GM19099 (cell line): ENCODE measurements around the gene NECTIN2.

Experiments used
- POLR2A ChIP-seq: IDR thresholded peaks from 3 replicates; pipeline ENCODE4 v1.6.1; 2011; ENCODE audit warnings: low read depth; ENCODE audit not compliant: insufficient read length; ENCODE audit errors: extremely low read depth

Gene NECTIN2

DNA sequence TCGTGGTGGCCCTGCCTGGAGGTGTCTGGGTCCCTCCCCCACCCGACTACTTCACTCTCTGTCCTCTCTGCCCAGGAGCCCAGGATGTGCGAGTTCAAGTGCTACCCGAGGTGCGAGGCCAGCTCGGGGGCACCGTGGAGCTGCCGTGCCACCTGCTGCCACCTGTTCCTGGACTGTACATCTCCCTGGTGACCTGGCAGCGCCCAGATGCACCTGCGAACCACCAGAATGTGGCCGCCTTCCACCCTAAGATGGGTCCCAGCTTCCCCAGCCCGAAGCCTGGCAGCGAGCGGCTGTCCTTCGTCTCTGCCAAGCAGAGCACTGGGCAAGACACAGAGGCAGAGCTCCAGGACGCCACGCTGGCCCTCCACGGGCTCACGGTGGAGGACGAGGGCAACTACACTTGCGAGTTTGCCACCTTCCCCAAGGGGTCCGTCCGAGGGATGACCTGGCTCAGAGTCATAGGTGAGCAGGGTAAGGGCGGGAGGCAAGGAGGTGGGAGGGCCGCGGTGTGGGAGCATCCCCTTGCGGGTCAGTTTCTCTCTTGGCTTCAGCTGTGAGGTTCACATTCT, 19.2 kb downstream of the NECTIN2 start:
- TF ChIP-seq POLR2A = no peak

DNA sequence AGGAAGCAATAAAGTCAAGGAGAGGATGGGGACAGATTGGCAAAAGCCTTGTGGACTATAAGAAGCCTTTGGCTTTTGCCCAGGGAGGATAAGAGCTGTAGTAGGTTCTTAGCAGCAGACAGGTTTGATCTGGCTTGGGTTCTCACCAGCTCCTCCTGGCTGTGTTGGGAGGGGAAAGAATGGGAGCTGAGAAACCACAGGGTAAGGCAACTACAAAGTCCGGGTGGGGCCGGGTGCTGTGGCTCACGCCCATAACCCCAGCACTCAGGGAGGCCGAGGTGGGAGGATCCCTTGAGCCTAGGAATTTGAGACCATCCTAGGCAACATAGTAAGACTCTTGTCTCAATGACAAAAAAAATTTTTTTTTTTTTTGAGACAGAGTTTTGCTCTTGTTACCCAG, 20.6 kb downstream of the NECTIN2 start:
- no peak for TF ChIP-seq POLR2A

DNA sequence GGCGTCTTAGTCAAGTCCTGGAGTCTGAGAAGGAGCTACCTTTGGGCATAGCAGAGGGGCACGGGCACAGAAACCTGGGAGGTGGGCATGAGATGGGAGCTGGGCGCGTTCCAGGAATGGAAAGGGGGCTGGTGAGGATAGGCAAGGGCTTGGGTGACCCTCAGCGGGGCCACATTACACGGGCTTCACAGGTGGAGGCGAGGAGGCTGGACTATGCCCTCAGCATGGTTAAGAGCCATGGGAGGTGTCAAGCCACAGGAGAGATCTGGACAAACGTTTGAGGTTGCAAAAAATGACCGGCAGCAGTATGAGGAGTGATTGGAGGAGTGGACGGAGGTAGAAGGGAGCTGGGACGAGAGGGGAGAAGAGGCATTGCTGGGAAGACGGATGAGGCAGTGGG, 21.5 kb downstream of the NECTIN2 start:
- TF ChIP-seq POLR2A = no peak

DNA sequence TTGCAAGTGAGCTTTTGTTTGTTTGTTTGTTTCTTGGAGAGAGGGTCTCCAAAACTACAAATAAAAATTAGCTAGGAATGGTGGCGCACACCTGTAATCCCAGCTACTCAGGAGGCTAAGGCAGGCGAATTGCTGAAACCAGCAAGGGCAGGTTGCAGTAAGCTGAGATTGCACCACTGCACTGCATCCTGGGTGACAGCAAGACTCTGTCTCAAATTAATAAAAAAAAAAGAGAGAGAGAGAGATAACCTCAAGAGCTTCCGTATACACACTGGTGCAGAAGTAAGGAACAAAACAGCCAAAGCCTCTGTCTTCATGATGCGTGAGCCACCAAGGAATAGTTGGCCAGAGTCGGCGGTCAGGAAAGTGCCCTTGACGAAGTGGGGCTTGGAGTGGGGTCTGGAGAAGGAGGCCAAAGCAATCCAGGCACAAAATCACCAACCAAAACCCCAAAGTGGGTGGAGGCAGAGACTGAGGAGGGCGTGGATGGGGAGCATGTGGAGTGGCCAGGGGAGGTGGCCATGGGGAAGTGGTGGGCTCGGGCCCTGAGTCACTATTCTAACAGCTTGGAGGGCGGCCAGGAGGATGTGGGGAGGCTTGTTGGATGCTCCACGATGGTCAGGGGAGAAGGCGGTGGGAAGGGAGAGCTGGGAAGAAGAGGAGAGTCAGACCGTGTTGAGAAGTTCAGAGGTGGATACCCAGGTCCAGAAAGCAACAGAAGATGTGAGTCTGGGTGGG, 23.8 kb downstream of the NECTIN2 start:
- TF ChIP-seq POLR2A = no peak

DNA sequence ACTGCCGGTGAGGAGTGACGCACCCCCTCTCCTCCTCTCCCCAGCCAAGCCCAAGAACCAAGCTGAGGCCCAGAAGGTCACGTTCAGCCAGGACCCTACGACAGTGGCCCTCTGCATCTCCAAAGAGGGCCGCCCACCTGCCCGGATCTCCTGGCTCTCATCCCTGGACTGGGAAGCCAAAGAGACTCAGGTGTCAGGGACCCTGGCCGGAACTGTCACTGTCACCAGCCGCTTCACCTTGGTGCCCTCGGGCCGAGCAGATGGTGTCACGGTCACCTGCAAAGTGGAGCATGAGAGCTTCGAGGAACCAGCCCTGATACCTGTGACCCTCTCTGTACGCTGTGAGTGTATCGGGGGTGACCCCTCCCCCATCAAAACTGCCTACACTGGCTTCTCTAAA, 25.7 kb downstream of the NECTIN2 start:
- TF ChIP-seq POLR2A = no peak

DNA sequence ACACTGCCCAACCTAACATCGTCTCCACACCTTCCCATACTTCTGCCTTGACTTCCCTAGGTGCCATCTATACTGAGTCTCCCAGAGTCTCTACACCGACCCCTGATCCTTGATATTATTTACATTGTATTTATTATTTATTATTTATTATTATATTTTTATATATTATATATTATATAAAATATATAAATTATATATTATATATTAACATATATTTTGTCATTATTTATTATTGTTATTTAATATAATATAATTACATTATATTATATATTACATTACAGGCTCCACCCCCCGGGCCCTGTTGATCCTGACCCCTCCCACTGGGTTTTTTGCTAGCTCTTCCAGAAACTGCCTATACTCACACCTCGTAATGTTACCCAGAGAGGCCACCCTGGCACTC, 26.6 kb downstream of the NECTIN2 start:
- TF ChIP-seq POLR2A = no peak

DNA sequence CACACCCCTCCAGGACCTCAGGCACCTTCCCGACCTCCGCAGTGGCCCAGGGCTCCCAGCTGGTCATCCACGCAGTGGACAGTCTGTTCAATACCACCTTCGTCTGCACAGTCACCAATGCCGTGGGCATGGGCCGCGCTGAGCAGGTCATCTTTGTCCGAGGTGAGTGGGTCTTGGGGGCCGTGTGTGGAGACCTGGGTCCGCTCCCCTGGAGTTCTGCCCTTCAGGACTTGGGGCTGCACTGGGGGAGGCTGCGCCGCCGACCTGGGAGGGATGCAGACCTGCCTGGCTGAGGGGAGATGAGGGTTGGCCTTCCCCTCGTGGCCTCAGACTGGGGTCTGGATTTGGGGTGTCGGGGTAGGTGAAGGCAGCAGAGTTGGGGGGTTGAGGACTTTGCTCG, 28.2 kb downstream of the NECTIN2 start:
- TF ChIP-seq POLR2A = no peak

DNA sequence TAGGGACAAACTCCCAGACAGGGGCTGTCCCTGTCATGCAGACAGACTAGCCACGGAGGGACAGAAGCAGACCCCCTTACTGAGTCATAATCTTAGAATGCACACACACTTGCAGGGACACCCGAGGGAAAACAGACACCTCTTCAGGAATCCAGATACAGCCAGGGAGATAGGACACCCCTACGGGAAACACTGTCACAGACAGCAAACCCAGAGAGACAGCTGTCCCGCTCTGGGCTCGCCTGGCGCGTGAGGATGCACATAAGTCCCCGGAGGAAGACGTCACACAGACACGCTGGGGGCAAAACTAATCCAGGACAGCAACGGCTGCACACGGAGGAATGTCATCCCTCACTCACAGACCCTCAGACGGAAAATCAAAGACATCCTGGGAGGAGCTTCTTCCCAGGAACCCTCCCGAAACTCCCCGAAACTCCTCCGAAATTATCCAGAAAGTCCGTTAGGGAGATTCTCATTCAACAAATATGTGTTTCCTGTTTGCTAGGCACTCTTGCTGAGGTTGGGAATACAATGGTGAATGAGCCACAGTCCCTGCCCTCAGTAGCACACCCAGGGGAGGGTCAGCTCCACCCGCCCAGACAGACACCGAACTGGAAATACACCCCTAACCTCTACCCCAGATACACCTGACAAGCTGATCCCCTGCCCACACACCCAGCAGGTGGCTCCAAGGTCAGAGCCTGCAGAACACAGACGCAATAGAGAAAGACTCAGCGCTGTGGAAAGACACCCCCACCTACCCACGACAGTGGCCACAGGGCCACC, 29.8 kb downstream of the NECTIN2 start:
- no peak for TF ChIP-seq POLR2A

DNA sequence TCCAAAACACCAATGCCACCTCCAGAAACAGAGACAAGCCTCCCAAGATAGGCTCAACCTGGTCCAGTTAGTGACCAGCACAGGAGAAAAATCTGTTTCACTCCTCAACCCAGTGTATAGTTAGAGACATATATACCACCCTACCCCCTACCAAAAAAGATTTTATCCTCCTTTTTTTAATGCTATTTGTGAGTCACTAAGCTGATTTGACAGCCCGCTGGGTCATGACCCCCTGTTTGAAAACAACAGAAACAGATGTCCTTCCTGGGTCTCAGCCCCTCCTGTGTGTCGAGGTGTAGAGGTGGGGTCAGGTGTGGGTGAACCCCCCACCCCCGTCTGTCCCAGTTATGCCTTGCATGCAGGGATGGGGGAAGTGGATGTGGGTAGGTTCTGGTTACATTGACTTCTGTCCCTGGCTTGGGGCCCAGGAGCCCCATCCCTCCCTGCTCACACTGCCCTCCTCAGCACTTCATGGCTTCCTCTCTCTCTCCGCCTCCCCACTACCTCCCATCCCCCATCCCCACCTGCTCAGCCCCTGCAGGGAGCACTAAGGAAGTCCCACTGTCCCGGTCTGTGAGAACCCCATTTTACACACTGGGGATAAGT, 30.9 kb downstream of the NECTIN2 start:
- TF ChIP-seq POLR2A = no peak

DNA sequence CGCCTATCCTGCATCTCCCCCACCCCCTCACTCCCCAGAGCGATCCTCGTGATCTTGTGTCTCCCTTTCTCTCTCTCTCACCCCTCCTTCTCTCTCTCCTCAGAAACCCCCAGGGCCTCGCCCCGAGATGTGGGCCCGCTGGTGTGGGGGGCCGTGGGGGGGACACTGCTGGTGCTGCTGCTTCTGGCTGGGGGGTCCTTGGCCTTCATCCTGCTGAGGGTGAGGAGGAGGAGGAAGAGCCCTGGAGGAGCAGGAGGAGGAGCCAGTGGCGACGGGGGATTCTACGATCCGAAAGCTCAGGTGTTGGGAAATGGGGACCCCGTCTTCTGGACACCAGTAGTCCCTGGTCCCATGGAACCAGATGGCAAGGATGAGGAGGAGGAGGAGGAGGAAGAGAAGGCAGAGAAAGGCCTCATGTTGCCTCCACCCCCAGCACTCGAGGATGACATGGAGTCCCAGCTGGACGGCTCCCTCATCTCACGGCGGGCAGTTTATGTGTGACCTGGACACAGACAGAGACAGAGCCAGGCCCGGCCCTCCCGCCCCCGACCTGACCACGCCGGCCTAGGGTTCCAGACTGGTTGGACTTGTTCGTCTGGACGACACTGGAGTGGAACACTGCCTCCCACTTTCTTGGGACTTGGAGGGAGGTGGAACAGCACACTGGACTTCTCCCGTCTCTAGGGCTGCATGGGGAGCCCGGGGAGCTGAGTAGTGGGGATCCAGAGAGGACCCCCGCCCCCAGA, 32.2 kb downstream of the NECTIN2 start:
- no peak for TF ChIP-seq POLR2A

DNA sequence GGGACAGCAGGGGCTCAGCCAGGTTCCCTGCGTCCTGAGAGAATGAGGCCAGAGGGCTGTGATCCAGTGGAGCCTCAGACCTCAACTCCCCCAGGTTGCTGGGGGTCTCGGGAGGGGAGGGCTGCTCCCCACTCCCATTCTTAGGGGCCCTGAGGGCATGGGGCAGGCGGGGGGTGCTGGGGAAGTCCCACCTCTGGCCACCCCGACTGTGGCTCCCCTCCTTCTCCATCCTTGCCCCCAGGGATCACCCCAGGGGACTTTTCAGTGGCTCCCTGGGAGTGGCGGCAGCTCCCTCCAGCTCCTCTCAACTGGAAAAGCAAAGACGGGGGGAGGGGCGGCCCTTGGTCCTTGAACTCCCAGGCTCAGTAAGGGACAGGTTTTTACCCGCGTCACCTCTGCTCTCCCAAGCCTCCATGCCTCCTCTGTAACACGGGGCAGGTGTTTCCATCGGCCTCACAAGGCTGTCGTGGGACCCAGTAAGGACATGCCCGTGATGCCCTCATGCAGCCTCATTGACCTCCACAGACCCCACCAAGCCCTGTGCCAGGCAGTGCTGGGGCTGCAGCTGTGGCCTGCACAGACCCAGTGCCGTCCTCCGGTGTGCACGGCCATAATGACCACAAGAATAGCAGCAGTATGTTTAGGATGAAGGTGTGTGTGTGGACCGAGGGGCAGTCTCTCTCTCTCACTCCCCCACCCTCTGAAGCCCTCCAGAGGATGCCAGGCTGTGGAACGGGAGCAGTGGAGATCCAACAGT, 33.4 kb downstream of the NECTIN2 start:
- TF ChIP-seq POLR2A = no peak

DNA sequence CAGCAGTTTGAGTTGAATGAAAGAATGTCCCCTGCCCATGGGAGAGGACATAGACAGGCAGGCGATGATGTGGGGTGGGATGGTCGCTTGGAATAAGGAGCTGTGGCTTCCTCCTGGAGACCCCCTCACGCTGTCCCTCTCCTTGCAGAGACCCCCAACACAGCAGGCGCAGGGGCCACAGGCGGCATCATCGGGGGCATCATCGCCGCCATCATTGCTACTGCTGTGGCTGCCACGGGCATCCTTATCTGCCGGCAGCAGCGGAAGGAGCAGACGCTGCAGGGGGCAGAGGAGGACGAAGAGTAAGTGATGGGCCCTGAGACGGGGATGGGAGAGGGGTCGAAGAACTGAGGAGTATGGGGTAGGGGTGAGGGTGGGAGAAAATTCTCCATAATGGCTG, 36.0 kb downstream of the NECTIN2 start:
- TF ChIP-seq POLR2A = no peak

DNA sequence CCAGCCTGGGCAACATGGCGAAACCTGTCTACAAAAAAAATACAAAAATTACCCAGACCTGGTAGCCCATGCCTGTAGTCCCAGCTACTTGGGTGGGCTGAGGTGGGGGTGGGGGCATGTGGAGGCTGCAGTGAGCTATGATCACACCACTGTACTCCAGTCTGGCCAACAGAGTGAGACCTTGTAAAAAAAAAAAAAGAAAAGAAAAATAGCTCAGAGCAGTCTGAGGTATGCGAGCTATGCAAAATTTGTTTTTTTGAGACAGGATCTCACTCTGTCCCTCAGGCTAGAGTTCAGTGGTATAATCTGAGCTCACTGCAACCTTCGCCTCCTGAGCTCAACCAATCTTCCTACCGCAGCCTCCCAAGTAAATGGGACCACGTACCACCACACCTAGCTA, 37.8 kb downstream of the NECTIN2 start:
- no peak for TF ChIP-seq POLR2A

DNA sequence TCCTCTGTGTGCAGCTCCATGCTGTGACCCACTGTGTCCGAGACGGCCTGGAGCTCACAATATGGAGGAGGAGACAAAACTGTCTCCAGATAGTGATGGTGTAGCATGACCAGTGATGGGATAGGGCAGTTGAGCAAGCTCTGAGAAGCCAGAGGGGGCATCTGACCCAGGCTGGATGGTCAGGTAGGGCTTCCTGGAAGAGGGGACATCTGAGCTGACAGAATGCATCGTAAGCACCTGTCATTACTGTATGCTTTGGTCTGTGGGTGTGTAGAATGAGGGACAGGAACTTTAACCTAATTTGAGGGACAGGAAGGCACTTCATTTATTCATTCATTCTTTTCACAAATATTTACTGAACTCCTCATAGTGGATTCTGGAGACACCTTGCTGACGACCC, 38.5 kb downstream of the NECTIN2 start:
- no peak for TF ChIP-seq POLR2A
